Astrocyte of the hippocampus (primary cell): ENCODE measurements around the gene TRPV2.
"Not testable (repeated sequence)": the region's sequence is repeated elsewhere in the genome, so short reads cannot be mapped to it uniquely, and the experiment has no call there.

ENCODE experiments used
- DNase-seq: peaks from one replicate; pipeline ENCODE4 v3.0.0; 2011; ENCODE audit warnings: low read depth, low spot score

Gene TRPV2, protein sequence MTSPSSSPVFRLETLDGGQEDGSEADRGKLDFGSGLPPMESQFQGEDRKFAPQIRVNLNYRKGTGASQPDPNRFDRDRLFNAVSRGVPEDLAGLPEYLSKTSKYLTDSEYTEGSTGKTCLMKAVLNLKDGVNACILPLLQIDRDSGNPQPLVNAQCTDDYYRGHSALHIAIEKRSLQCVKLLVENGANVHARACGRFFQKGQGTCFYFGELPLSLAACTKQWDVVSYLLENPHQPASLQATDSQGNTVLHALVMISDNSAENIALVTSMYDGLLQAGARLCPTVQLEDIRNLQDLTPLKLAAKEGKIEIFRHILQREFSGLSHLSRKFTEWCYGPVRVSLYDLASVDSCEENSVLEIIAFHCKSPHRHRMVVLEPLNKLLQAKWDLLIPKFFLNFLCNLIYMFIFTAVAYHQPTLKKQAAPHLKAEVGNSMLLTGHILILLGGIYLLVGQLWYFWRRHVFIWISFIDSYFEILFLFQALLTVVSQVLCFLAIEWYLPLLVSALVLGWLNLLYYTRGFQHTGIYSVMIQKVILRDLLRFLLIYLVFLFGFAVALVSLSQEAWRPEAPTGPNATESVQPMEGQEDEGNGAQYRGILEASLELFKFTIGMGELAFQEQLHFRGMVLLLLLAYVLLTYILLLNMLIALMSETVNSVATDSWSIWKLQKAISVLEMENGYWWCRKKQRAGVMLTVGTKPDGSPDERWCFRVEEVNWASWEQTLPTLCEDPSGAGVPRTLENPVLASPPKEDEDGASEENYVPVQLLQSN

DNA sequence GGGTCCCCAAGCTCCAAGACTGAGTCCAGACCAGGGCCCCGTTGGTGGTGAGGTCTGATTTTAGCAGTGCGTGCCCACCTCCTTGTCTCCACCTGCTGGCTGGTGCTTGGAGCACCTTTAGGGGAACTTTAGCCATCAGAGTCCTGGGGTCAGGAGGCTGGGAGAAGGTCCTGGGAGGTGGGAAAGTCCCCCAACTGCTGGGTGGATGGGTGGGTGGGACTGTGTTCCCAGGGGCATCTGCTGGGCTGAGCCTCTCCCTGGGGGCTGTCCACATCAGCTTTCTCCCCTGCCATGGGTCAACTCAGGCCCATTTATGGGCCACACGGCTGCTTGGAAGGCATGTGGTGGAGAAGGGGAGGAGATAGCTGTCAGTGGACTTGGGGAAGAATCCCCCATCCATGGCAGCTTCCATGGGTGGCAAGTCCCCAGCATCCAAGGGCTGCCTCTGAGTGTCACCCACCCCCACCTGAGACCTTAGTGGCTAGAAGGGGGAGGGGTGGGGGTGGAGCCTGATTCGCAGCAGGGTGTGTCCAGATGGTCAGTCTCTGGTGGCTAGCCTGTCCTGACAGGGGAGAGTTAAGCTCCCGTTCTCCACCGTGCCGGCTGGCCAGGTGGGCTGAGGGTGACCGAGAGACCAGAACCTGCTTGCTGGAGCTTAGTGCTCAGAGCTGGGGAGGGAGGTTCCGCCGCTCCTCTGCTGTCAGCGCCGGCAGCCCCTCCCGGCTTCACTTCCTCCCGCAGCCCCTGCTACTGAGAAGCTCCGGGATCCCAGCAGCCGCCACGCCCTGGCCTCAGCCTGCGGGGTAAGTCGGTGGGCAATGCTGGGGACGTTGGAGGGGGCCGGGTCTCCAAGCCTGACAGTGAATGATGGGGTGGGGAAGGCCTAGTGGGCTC, at the start of gene TRPV2:
Gene TRPV2 (plus strand): TSS at position 541 of the 894 bp plus-strand sequence. CDS start 2,098 bp downstream, outside the sequence.
- no peak for DNase-seq

DNA sequence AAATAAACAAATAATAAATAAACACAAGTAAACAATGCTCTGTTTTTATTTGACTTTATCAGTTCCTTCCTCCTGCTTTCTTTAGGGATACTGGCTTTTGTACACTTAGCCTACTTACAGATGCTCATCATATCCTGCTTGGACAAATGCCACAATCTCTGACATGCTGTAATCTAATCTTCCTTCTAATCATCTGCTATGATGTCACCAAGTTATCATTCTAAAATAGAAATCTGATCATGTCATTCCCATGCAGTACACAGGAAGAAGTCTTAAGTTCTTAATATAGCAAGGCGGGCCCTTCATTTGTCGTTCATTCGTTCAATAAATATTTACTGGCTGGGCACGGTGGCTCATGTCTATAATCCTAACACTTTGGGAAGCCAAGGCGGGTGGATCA, 43.6 kb upstream of the TRPV2 start:
- DNase-seq = no peak

DNA sequence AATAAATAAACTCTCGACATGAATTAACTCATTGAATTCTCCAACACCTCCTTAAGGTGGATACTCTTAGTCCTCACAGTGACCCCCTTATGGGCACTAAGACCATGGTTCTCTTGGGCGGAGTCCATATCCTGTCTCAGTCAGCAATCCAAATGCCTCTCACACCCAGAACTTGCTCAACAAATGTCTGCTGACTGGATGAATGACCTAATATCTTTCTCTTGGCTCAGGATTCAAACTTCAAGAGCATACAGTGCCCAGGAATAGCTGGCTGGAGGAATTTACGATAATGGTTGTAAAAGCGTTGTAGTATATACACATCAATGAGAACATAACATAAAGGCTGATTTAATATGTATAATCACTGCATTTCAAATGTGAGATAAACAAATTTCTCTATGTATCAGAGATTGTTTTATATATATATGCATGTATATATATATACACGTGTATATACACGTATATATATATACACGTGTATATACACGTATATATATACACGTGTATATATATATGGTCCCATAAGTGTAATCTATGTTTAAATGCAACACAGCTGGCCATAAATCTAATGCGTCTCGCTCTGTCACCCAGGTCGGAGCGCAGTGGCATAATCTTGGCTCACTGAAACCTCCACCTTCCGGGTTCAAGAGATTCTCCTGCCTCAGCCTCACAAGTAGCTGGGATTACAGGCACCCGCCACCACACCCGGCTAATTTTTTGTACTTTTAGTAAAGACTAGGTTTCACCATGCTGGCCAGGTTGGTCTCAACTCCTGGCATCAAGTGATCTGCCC, 41.0 kb upstream of the TRPV2 start:
- DNase-seq = peak; percentile 42

DNA sequence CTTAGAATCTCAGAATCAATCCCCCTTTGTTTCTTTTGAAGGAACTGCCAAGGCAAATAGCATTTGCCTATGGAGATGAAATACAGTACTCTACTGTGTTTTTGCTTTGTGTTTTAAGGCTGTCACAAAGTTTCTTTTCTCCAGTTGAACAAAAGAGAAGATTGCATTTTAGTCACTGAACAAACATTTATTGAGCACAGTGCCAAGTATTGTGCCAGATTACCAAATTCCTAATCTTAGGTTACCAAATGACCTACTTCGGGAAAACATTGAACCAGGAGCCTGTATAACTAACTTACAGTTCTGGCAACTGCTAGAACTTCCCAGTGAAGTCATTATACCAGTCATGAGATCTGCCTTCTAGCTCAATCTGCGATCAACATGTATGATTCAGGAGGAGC, 37.4 kb upstream of the TRPV2 start:
- DNase-seq = peak; percentile 65

DNA sequence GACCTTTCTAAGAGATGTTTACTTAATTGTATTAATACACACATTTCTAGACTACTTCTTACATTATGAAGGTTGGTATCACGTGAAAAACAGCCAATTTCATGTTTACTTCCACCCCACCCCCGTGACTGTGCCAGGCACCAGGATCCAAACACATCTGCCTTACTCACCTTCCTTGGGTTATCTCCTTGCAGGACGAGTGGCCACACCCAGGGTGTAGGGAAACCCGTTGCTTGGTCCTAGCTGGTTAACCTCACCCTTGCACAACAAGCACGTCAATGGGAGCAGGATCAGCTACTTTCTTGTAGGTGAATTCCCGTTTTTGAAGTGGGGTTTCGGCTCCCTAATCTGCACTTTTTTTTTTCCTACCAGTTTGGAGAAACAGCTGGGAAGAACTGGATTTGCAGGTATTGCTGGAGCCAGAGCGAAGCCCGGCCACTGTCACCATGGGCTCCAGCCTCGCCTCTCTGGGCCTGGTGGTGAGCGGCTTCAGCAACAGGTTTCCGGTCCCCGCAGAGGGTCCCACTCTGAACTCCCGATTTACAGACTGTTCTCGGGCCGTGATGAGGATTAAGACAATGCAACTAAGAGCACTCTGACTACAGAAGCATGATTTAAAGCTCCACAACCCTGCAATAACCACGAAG, 36.6 kb upstream of the TRPV2 start:
- peak; percentile 0 for DNase-seq

DNA sequence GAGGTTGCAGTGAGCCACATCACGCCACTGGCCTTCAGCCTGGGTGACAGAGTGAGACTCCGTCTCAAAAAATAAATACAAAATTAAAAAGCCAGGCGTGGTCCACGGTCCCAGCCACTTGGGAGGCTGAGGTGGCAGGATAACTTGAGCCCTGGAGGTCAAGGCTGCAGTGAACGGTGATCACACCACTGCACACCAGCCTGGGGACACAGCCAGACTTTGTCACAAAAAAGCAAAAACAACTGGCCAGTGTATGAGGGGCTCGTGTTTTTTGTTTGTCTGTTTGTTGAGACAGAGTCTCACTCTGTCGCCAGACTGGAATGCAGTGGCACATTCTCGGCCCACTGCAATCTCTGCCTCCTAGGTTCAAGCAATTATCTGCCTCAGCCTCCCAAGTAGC, 35.7 kb upstream of the TRPV2 start:
- DNase-seq = no peak

DNA sequence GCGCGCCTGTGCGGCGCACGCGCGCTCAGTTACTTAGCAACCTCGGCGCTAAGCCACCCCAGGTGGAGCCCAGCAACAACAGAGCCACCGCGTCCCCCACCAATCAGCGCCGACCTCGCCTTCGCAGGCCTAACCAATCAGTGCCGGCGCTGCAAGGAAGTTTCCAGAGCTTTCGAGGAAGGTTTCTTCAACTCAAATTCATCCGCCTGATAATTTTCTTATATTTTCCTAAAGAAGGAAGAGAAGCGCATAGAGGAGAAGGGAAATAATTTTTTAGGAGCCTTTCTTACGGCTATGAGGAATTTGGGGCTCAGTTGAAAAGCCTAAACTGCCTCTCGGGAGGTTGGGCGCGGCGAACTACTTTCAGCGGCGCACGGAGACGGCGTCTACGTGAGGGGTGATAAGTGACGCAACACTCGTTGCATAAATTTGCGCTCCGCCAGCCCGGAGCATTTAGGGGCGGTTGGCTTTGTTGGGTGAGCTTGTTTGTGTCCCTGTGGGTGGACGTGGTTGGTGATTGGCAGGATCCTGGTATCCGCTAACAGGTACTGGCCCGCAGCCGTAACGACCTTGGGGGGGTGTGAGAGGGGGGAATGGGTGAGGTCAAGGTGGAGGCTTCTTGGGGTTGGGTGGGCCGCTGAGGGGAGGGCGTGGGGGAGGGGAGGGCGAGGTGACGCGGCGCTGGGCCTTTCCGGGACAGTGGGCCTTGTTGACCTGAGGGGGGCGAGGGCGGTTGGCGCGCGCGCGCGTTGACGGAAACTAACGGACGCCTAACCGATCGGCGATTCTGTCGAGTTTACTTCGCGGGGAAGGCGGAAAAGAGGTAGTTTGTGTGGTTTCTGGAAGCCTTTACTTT, 34.5 kb upstream of the TRPV2 start, which contains the start of gene UBB:
Gene UBB (plus strand): TSS at position 452 of the 856 bp plus-strand sequence. CDS start 817 bp downstream, outside the sequence.
- peak; percentile 99 for DNase-seq

DNA sequence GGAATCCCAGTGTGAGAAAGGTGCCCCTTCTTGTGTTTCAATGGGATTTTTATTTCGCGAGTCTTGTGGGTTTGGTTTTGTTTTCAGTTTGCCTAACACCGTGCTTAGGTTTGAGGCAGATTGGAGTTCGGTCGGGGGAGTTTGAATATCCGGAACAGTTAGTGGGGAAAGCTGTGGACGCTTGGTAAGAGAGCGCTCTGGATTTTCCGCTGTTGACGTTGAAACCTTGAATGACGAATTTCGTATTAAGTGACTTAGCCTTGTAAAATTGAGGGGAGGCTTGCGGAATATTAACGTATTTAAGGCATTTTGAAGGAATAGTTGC, 33.9 kb upstream of the TRPV2 start:
- DNase-seq = no peak

DNA sequence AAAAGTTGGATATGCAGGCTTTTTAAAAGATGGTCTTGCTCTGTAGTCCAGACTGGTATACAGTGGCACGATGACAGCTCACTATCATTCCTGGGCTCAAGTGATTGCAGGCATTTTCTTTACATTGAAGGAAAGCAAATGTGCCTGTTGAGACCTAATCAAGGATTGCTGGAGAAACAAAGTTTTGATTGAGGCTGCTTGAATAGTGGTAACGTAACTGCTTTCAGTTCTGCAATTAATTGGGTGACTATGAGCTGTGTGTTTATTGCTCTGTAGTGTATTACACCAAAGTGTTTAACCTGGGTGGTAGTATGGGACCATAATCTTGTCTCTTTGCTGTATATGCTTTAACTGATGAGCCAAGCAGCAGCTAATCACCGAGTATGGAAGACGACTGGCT, 32.2 kb upstream of the TRPV2 start:
- DNase-seq = no peak

DNA sequence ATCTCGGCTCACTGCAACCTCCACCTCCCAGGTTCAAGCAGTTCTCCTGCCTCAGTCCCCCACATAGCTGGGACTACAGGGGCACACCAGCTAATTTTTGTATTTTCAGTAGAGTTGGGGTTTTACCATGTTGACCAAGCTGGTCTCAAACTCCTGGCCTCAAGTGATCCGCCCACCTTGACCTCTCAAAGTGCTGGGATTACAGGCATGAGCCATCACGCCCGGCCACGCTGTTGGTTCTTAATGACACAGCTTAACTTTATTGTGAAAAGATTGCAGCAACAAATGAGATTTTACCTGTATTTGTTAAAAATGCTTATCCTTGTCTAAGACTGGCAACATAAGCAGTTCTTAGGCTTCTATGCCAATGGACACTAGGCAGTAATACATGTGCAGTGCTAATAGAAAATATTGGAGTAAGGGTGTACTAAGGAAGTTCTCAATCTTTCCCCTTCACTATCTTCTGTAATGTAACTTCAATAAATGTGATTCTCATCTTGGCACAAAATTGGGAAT, 31.5 kb upstream of the TRPV2 start:
- DNase-seq = no peak

DNA sequence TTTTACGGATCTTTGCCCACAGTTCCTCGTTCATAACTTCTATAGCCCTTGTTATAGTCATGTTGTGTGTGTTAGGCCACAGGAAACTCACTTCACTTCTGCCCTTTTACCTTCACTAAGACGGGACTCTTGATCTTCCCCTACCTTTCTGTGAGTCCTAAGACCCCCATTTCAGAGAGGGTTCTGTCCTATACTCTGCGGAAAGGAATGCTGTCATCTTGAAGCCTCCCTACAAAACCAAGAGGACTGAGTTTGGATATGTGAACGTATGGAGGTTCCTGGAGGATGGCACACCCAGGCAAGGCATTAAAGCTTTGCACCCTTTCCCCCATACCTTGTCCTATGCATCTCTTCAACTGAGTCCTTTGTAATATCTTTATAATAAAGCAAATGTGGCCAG, 30.8 kb upstream of the TRPV2 start:
- DNase-seq = no peak

DNA sequence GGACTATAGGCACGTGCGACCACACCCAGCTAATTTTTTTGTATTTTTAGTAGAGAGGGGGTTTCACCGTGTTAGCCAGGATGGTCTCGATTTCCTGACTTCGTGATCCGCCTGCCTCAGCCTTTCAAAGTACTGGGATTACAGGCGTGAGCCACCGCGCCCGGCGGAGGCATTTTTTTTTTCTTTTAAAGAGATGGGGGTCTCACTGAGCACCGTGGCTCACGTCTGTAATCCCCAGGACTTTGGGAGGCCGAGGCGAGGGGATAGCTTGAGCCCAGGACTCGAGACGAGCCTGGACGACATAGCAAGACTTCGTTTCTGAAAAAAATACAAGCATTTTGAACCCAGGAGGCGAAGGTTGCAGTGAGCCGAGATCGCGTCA, 29.3 kb upstream of the TRPV2 start:
- DNase-seq = peak; percentile 1

DNA sequence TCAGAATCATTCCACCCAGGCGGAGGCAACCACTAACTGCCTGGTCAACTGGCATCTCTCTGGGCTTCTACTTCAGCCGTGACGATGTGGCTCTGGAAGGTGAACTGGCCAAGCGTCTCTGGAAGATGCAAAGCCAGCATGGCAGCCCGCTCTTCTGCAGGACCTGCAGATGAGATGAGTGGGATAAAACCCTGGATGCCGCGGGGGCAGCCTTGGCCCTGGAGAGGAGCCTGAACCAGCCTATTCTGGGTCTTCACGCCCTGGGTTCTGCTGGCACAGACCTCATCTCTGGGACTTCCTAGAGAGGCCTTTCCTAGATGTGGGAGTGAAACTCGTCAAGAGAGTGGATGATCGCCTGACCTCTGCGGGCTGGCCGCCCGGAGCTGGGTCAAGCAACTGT, 23.9 kb upstream of the TRPV2 start:
- DNase-seq = no peak

DNA sequence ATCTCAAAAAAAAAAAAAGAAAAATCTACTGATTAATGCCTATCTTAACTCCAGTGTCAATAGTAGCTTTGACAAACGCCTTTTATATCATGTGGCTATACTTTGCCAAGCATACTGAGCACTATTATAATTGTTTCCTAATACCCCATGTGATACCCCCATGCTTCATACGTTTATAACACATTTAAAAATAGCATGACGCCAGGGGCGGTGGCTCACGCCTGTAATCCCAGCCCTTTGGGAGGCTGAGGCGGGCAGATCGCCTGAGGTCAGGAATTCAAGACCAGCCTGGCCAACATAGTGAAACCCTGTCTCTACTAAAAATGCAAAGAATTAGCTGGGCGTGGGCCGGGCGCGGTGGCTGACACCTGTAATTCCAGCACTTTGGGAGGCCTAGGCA, 22.9 kb upstream of the TRPV2 start:
- not testable (repeated sequence) for DNase-seq

DNA sequence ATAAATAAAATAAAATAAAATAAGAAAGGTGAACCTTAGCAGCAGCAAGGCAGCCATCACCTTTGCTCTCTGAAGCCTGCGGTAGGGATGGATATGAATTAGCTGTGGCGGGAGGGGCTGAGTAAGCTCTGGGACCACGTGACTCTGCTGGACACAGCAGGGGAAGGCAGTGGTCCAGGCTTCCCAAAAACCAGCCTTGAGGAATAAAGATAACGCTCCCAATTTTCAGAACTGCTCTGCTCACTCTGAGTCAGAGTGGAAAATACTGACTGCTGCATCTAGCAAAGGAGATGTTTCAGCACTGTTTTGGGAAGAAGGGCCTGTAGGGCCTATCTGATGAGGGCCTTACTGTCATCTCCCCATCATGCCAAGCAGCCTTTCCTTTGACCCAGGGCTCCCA, 19.5 kb upstream of the TRPV2 start:
- DNase-seq = peak; percentile 10

DNA sequence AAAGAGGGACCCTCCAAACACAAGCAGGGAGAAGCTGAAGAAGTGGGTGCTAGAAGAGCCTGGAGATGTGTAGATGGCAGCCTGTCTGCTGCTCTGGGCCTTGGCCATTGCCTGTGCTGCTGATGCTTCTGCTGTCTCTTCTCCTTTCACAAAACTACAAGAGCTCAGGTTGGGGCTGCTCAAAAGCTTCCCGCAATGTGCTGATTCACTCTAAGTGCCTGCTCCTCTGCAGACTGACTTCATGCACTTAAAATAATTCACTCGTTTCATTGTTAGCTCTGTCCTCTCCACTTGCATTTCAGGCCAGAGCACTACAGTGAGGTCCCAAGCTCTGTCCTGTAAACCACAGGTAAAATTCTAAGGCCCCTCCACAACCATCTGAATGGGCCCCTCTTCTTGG, 18.7 kb upstream of the TRPV2 start:
- DNase-seq = peak; percentile 3

DNA sequence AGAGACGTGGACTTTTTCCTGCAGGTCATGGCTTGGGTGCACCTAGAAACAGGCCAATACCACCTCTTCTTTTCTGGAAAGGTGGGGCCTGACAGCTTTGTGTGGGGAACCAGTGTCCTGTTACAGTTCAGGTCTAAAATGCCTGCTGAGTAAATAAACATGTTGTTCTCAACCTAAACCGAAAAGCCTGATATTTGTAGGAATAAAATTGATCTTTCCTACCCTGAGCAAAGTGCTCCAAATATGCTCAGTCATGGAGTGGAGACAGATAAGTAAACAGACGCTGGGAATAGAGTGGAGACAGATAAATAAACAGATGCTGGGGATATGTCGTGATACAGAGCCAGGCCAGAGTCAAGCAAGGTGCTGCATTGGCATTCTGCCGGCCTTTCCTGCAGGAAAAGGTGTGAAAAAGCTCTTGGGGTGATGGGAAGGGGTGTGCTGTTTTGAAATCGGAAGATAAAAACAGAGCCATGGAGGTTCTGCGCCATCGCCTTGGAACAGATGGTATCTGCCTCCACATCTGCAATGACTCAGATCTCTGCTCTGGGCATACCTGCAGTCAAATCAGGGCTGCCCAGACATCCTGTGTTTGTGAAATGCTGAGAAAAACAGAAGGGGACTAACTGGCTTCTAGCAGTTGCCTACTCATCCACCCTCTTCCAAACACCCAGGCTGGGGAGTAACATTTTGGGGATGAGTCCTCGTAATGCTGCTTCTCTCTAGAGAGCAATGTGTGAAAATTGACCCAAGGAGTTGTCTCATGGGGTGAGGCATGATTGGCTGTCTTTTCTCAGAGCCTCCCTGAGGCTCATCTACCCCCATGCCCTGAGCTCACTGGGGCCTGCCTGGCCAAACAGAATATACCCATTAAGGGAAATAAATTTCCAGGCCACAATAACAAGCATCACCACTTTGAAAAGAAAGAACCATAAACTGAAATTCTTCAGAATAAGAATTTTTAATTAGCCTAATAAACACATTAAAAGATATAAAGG, 16.8 kb upstream of the TRPV2 start:
- DNase-seq = no peak

DNA sequence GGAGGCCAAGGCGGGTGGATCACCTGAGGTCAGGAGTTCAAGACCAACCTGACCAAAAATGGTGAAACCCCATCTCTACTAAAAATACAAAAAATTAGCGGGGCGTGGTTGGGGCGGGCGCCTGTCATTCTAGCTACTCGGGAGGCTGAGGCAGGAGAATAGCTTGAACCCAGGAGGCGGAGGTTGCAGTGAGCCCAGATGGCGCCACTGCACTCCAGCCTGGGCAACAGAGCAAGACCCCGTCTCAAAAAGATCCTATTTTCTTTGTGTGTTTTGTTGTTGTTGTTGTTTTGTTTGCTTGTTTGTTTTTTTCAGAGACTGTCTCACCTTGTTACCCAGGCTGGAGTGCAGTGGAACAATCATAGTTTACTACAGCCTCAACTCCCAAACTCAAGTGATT, 11.5 kb upstream of the TRPV2 start:
- not testable (repeated sequence) for DNase-seq
